PC-3 (cell line): ENCODE measurements around the gene AZIN2.

Source experiments
- EZH2 ChIP-seq: fragments of 300-600 bp; sonication (generic); IDR thresholded peaks from one replicate; pipeline ENCODE4 v1.6.1; 2017; ENCODE audit warnings: antibody characterized with exemption, mild to moderate bottlenecking, low read length; ENCODE audit not compliant: unreplicated experiment
- EZH2phosphoT487 ChIP-seq: fragments of 300-600 bp; sonication (generic); IDR thresholded peaks from 2 replicates; pipeline ENCODE4 v1.6.1; 2018; ENCODE audit warnings: mild to moderate bottlenecking, antibody characterized with exemption, low read length, borderline replicate concordance
- TF ChIP-seq, protein P1 (sequence below): fragments of 300-600 bp; sonication (generic); conservative IDR thresholded peaks from 2 replicates; pipeline ENCODE4 v1.5.1; 2017; ENCODE audit warnings: antibody characterized with exemption, low read depth, mild to moderate bottlenecking, low read length

DNA sequence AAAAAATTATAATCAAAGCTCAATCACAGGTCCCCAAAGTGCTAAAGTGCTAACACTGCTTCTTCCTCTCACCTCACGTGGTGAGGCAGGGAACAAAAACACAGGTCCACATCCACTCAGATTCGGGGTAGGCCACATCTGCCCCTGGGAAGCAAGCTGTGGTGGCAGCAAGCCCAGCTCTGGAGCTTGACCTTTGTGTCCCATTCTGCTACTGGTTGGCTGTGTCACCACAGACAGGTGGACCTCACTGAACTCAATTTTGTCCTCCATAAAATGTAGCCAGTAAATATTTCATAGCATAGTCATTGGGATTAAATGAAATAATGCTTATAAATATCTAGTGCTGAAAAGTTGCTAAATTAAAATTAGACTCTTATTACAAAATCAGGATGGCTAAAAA is 8.5 kb downstream of the AZIN2 start:
- TF ChIP-seq, protein P1, sequence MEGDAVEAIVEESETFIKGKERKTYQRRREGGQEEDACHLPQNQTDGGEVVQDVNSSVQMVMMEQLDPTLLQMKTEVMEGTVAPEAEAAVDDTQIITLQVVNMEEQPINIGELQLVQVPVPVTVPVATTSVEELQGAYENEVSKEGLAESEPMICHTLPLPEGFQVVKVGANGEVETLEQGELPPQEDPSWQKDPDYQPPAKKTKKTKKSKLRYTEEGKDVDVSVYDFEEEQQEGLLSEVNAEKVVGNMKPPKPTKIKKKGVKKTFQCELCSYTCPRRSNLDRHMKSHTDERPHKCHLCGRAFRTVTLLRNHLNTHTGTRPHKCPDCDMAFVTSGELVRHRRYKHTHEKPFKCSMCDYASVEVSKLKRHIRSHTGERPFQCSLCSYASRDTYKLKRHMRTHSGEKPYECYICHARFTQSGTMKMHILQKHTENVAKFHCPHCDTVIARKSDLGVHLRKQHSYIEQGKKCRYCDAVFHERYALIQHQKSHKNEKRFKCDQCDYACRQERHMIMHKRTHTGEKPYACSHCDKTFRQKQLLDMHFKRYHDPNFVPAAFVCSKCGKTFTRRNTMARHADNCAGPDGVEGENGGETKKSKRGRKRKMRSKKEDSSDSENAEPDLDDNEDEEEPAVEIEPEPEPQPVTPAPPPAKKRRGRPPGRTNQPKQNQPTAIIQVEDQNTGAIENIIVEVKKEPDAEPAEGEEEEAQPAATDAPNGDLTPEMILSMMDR = no peak
- TF ChIP-seq EZH2 (no peak), EZH2phosphoT487 (no peak)
